PC-9 (cell line): Measurements from ENCODE around the gene PPM1G. TPM values are rescaled to one million over a fixed set of nuclear protein-coding genes. Genes with fewer than 3 reads are reported as not detected.
"Not testable (repeated sequence)": the region's sequence is repeated elsewhere in the genome, so short reads cannot be mapped to it uniquely, and the experiment has no call there.

Experiments used
- BruUV-seq: library from RNA; stranded (reverse); fragments of 400-500 nt; replicated peaks from 2 replicates; lab custom pipeline; 2021; lab: Mats Ljungman, UMichigan
- CTCF ChIA-PET: fragments of 300-600 bp; sonication (Branson Sonifier 250); formaldehyde crosslinking; loops from one replicate; lab custom pipeline; 2022; ENCODE audit warnings: antibody characterized with exemption; lab: Charles Lee
- POLR2A ChIA-PET: fragments of 300-600 bp; sonication (Branson Sonifier 250); formaldehyde crosslinking; loops from one replicate; lab custom pipeline; 2022; ENCODE audit warnings: antibody characterized with exemption; ENCODE audit not compliant: unreplicated experiment; lab: Charles Lee
- DNase-seq, 2 experiments: peaks; one replicate each; pipeline versions ENCODE4 v3.0.0 to v3.0.0-alpha.2; 2015 to 2022; ENCODE audit warnings: mixed read lengths in 1 of 2
- H2AFZ ChIP-seq: fragments of 200-600 bp; sonication (generic); 2 replicates; pipeline ENCODE4 v1.8.1; 2017; ENCODE audit warnings: antibody characterized with exemption
- H3F3A ChIP-seq: fragments of 200-600 bp; sonication (generic); 2 replicates; pipeline ENCODE4 v1.8.1; 2017; ENCODE audit warnings: antibody characterized with exemption, mild to moderate bottlenecking, low read depth; ENCODE audit not compliant: insufficient read depth
- H3K27ac ChIP-seq: fragments of 200-600 bp; sonication (generic); 2 replicates; pipeline ENCODE4 v1.6.1; 2016; ENCODE audit warnings: mixed run types
- H3K27me3 ChIP-seq: fragments of 200-600 bp; sonication (generic); 2 replicates; pipeline ENCODE4 v1.6.1; 2016; ENCODE audit warnings: low read depth, mixed run types; ENCODE audit not compliant: insufficient read depth
- H3K36me3 ChIP-seq: fragments of 200-600 bp; sonication (generic); 2 replicates; pipeline ENCODE4 v1.6.1; 2016; ENCODE audit warnings: low read depth, mixed run types
- H3K4me1 ChIP-seq: fragments of 200-600 bp; sonication (generic); replicated peaks from 2 replicates; pipeline ENCODE4 v1.6.1; 2016; ENCODE audit warnings: mixed run types; ENCODE audit not compliant: insufficient read depth
- H3K4me2 ChIP-seq: fragments of 200-600 bp; sonication (generic); 2 replicates; pipeline ENCODE4 v1.6.1; 2017; ENCODE audit warnings: mixed run types
- H3K4me3 ChIP-seq: fragments of 200-600 bp; sonication (generic); 2 replicates; pipeline ENCODE4 v1.6.1; 2016; ENCODE audit warnings: mixed run types
- H3K79me2 ChIP-seq: fragments of 200-600 bp; sonication (generic); 2 replicates; pipeline ENCODE4 v1.6.1; 2017; ENCODE audit warnings: low read depth, mixed run types
- H3K9me2 ChIP-seq: fragments of 200-600 bp; sonication (generic); 2 replicates; pipeline ENCODE4 v1.8.1; 2017; ENCODE audit warnings: mild to moderate bottlenecking; ENCODE audit not compliant: insufficient read depth
- H3K9me3 ChIP-seq: fragments of 200-600 bp; sonication (generic); 2 replicates; pipeline ENCODE4 v1.8.1; 2016; ENCODE audit warnings: low read depth; ENCODE audit not compliant: insufficient read depth
- H4K20me1 ChIP-seq: fragments of 200-600 bp; sonication (generic); 2 replicates; pipeline ENCODE4 v1.8.1; 2017; ENCODE audit not compliant: insufficient read depth
- CTCF ChIP-seq: fragments of 200-600 bp; sonication (generic); conservative IDR thresholded peaks from 2 replicates; pipeline ENCODE4 v1.6.1; 2017; ENCODE audit warnings: mixed run types, antibody characterized with exemption, mild to moderate bottlenecking, moderate library complexity
- EZH2 ChIP-seq: fragments of 200-600 bp; sonication (generic); IDR thresholded peaks from 2 replicates; pipeline ENCODE4 v1.8.0; 2017; ENCODE audit warnings: antibody characterized with exemption, low read depth
- intact Hi-C: fragments of 100-400 bp; cut with micrococcal nuclease; formaldehyde crosslinking; loops from one replicate; pipeline ENCODE4 v1.10.0; 2022; ENCODE audit not compliant: unreplicated experiment
- total RNA-seq: library from RNA; stranded (reverse); gene quantifications from 2 replicates; pipeline ENCODE4 v1.2.3, GENCODE V29; 2021

The PPM1G gene
- total RNA-seq, 1 experiment from 2014 or later: 136 TPM

GRCh38 chr2:27427863-27428212 is 18.4 kb upstream of the PPM1G start:
- DNase-seq: no peak
- no peak for TF ChIP-seq CTCF
- no peak for TF ChIP-seq EZH2
- 0 out of 2 replicates have a peak, but pooled peaks cover 3% of the 10 kb centered on the region for H3K36me3 ChIP-seq
- peak overlapping the region; percentile 90 for H3K4me2 ChIP-seq
- H3K9me2 ChIP-seq: no peaks in the 10 kb centered on the region
- H3K4me1 ChIP-seq: peaks cover 27% of the 10 kb centered on the region
- H3F3A ChIP-seq: peaks cover 10% of the 10 kb centered on the region; the same call in 1 of the 2 replicates
- H3K4me3 ChIP-seq: peak overlapping the region; percentile 64
- peaks cover 39% of the 10 kb centered on the region for H3K79me2 ChIP-seq
- ChIA-PET CTCF (no interaction called here), POLR2A (interaction anchor here (0.5 to 0.6 kb wide), 3 partner anchors 39 to 279 kb away, joined by 3 to 5 read pairs (median 3); no protein-coding TSS in a partner anchor)
- BruUV-seq: no TSS peak
- H3K9me3 ChIP-seq: no peaks in the 10 kb centered on the region
- H3K27ac ChIP-seq: peak overlapping the region; percentile 64
- peak overlapping the region; percentile 93 for H2AFZ ChIP-seq
- intact Hi-C loops: loop anchor here (1.0 to 5.0 kb wide), 2 partner anchors 19 to 56 kb away; partner anchors contain the start of genes EIF2B4, PPM1G and SNX17
- H4K20me1 ChIP-seq: peaks cover 34% of the 10 kb centered on the region
- H3K27me3 ChIP-seq: no peaks in the 10 kb centered on the region

GRCh38 chr2:27425039-27425438 is 15.6 kb upstream of the PPM1G start:
- H3K27me3 ChIP-seq, H4K20me1 ChIP-seq, DNase-seq, POLR2A ChIA-PET, H2AFZ ChIP-seq, BruUV-seq, H3K27ac ChIP-seq, H3K36me3 ChIP-seq, H3K9me2 ChIP-seq, H3K4me3 ChIP-seq, H3K9me3 ChIP-seq, H3K4me2 ChIP-seq: not testable (repeated sequence)
- H3K79me2 ChIP-seq: peaks cover 11% of the 10 kb centered on the region
- H3K4me1 ChIP-seq: peaks cover 28% of the 10 kb centered on the region
- intact Hi-C loops: loop anchor here (5.0 kb wide), 1 partner anchor 53 kb away; the partner anchor contains the start of genes EIF2B4 and SNX17
- H3F3A ChIP-seq: peaks cover 30% of the 10 kb centered on the region
- CTCF ChIA-PET: interaction anchor here (0.6 to 0.7 kb wide), 2 partner anchors 176 to 1327 kb away, joined by 9 to 18 read pairs; no protein-coding TSS in a partner anchor

- Histone ChIP-seq H3K4me1 (peaks cover 22% of the 10 kb centered on the region), H4K20me1 (no peaks in the 10 kb centered on the region), H3K79me2 (no peaks in the 10 kb centered on the region), H2AFZ (no peak overlapping the region), H3K4me2 (no peak overlapping the region), H3K4me3 (no peak overlapping the region), H3K27me3 (no peaks in the 10 kb centered on the region), H3K9me2 (no peaks in the 10 kb centered on the region), H3K27ac (no peak overlapping the region), H3K9me3 (no peaks in the 10 kb centered on the region), H3K36me3 (no peaks in the 10 kb centered on the region), H3F3A (peaks cover 20% of the 10 kb centered on the region)
- BruUV-seq: no TSS peak
- intact Hi-C loops: no loop called here
- TF ChIP-seq CTCF (no peak), EZH2 (no peak)
- DNase-seq: no peak
- POLR2A ChIA-PET: no interaction called here
- CTCF ChIA-PET: no interaction called here
These were observed 13.6 kb upstream of the PPM1G start for GRCh38 chr2:27422958-27423357.
